ENCODE measurements around the gene SLC46A3.
A peak's percentile ranks its signal among the peaks of the same experiment; 100 is the strongest.

The SLC46A3 gene

DNA sequence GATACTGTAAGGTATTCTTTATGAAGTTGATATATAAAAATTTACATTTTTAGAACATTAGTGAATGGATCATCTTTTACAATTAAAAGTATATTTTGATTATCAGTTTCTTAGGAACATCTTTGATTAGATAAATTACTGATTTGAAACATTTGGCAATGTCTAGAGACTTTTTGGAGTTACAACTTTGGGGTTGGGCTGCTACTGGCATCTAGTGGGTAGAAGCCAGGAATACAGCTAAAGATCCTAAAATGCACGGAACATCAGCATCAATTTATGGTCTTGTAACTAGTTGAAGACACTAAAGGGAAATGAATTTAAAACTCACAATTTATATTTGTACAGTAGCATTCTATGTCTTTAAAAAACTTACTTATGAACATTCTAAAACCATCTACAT, 40.0 kb downstream of the SLC46A3 start:
- DNase-seq, result no peak

DNA sequence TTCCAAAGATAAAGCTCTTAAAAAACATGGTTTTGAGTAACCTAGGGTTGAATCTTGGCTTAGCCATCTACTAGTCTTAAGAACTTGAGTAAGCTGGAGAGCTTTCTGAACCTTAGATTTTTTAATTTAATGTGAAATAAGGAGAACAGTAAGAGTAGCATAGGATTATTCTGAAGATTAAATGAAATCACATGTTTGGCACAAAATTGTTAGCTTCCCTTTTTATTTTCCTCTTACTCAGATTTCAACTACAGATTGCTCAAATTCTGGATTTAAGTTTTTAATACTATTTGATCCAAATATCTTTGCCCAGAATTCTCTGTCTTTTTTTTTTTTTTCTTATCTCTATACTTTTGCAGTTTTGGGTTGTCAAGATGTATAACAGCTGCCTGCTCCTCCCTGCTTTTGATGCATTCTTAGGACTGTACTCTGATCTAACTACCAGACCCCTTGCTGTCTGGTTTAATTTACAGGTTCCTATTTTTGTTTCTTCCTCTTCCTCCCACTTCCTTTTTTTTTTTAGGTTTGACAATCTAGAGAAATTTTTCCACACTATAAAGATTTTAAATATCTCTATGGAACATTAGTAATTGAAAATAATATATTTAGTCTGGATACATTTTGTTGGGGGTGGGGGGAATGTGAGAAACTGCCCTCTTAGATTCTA, 47.5 kb downstream of the SLC46A3 start:
- DNase-seq, result no peak

DNA sequence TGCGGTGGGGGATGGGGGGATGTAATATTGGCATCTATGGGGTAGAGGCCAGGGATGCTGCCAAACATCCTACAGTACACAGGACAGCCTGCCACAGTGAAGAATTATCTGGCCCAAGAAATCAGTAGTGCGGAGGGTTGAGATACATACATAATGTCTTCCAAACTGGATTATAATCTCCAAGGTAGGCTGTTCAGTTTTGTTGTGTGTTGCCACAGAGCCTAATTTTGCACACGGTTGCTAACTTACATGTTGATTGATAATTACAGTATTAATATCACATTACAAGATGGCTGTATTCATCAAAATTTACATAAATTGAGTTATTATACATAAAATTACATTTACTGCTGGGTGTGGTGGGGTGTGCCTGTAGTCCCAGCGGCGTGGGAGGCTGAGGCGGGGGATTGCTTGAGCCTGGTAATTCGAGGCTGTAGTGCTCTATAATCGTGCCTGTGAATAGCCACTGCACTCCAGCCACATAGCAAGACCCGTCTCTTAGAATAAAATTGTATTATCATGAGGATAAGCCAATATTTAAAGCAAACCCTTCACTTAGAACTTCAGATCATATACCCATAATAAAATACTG, 51.8 kb downstream of the SLC46A3 start:
- no peak for DNase-seq

DNA sequence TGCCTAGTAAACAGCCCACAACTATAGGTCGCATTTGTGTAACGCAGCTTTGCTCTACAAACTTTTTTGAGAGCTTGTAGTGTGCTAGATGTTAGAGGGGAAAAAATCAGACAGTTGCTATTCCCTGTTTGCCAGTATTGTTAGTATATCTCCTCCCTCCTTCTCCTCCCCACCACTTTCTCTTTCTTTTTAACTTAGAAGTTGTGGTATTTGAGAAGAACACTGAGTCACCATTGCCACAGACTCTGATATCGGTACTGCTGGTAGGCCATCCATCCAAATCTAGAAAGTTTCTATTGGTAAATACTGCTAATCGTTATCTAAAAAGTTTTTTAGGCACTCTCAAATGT, 59.2 kb downstream of the SLC46A3 start:
- peak; percentile 62 for DNase-seq

DNA sequence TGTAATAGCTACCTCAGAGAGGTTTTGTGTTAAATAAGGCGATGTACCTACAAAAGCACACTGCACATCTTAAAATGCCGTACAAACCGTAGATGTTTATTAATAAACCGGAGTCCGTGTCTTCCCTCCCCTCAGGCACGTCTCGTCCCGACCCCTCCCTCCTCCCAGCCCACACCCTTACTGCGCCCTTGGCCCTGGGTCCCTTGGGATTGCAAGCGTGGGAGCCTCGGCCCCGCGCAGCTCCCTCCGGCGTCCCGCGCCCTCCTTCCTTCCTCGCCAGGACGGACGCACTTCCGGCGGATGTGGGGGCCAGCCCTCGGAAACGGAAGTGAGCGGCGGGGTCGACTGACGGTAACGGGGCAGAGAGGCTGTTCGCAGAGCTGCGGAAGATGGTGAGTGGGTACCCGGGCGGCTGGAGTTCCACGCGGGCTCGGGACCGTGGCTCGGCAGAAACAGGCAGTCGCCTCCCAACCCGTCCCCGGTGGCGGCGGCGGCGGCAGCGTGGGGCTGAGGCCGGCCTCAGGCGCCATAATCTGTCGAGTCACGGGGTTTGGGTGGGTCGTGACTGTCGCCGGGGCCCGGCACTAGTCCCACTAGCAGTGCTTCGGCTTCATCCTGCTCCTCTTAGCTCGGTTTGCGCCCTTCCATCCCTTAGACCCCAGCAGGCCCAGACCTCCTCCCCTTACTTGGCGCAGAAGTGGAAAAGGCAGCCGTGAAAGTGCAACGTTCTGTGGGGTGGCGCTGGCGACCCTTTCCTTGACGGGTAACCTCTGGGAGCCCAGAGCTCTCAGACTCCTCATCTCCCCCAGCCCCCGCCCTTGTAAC, 59.8 kb downstream of the SLC46A3 start, which contains the start of gene POMP:
POMP (plus strand) TSS at position 335 of the 825 bp plus-strand sequence; CDS start at position 390, 55 bp downstream.
- DNase-seq, result peak; percentile 90

DNA sequence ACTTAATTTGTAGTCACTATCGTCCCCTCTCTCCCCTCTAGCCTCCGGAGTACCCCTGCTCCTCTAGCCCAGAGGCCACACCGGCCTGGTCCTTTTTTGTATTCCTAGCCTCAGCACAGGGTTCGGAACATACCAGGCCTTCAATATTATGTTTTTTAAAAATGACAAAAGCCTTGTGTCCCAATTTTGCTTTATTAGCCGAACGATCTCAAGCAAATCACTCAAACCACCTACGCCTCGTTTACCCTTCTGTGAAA, 60.3 kb downstream of the SLC46A3 start:
- no peak for DNase-seq

DNA sequence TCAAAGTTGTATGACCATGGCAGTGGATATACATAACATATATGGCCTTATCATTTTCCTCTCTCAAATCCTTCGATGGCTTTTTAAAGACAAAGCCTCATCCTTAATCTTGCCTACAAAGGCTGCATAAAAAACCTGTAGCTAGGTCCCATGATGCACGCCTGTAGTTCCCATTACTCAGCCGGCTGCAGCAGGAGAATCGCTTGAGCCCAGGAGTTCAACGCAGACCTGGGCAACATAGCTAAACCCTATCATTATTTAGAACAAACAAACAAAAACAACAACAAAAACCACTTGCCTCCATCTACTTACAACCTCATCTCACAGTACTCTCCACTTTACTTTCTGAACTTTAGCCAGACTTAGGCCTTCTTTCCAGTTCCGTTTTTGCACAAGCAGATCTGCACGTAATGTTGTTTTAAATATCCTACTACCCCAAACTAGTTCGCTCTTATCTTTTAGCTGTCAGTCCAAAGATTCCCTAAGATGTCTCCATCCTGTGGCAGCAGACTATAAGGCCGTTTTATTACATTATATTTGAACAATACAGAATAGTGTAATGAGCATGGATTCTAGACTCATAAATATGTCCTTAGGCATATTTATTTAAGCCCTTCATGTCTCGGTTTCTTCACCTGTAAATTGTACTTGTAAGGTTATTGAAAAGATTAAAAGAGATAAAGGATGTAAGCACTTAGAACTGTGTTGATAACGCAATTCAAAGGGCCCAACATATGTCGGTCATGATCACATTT, 60.8 kb downstream of the SLC46A3 start:
- DNase-seq, result no peak

DNA sequence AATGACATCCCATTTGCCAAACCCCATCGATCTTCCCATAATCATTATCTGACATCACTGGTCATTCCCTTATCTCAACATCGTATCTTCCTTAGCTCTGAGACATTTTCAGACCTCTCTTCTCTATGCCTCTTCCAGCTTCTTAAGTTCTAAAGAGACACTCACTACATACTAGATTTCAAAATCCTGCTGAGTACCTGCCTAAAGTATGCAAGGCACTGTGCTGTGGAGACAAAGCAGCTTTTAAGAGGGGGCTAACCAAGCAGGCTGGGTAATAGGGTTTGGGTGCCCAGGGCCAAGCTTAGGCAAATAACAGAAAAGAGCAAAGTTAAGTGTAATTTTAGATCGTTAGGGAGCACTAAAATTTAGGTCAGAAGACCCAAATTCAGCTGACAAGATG, 63.2 kb downstream of the SLC46A3 start:
- DNase-seq, result no peak

DNA sequence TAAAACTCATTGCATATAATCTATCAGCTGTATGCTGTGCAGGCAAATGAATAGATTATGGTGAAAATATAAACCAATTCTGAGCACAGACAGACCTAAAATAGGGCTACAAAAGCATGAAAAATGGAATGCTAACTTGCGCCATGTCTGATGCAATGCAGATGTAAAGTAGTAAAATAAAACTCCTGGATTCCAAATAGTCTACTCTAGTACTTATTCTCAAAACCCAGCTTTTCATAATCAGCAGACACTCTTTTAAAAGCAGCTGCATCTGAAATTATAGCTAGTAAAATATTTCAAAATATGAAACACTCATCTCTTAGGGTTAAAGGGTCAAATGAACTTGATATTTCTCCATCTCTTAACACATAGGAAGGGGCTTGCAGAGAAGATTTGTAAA, 64.5 kb downstream of the SLC46A3 start:
- no peak for DNase-seq

DNA sequence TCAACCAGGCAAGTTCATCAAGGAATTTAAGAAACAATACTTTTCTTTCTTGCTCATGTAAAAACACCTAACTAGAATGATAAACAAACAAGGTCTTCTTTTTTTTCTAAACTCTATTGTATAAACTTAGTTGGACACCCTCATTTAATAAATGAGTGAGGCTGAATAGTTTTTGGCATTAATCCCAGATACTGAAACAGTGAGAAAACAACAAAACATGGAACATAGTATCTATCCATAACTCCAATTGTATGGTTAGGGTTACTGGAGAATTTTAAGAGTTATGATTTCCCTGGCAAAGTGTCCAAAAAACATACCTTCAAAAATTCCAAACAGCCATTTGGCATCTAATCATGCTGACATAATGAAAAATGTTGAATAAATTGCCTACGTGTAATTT, 65.7 kb downstream of the SLC46A3 start:
- no peak for DNase-seq

DNA sequence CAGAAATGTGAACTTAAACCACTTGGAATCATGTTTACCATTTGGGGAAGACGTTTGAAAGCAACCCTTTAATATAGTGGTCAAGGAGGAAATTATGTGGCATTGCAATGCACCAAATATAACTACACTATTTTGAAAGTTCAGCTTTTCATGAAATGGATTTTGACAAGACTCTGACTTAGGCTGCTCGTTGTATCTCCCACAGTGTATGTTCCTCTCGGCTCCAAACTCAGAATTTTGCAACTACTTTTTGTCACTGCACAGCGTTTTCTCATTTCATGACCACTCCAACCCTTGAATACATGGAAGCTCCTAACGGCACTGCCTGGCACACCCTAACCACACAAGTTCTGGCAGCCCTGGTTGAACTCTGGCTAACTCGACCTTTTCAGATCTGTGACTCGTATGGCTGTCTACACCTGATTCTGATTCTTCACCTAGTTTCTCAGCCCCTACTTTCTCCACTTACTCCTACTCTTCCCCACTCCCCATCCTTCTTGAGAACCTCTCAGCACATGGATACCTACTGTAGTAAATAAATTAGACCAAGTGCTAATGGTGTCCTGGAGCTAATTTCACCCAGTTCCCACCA, 66.9 kb downstream of the SLC46A3 start:
- no peak for DNase-seq

DNA sequence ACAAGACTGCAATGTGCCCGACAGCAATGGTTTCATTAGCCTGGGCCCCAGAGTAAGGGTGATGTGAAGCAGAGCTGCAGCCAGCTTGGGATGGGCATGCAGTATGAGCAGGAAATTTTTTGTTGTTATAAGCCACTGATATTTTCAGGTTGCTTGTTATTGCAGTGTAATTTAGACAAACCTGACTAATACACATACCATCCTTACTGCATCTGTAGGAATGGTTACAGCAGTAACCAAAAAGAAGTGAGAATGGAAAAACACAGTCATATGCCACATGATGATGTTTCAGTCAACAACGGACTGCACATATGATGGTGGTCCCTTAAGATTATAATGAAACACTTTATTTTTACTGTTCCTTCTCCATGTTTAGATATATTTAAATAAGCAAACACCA, 68.5 kb downstream of the SLC46A3 start:
- no peak for DNase-seq

Data from CD4-positive, alpha-beta T cell treated with Interleukin-17A for 1 hour (primary cell).